Measurements from ENCODE around the gene REPIN1. TPM values are rescaled to one million over a fixed set of nuclear protein-coding genes. Genes with fewer than 3 reads are reported as not detected.

The REPIN1 gene
- total RNA-seq, 1 experiment from 2014 or later, result 174 TPM

DNA sequence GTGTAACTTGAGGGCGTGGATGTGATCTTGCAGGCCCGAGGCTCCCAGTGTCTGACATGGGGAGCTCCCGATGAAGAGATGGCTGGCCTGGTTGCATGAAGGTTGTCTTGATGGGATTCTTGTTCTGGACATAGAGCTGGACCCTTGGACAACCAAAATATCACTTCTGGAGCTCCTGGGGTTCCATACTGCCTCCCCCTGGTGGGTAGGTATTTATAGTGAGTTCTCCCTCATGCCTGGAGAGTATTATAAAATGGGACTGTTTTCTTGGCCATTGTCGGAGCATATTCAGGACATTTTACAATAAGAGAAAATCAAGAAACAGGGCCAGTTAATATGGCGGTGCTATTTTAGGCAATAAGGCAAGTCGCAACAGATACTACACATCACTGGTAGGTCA, 49.2 kb downstream of the REPIN1 start:
- BruUV-seq (replicated peaks), result no TSS peak
- ChIA-PET CTCF (no interaction called here), POLR2A (ENCODE audit: unreplicated experiment) (no interaction called here)
- no peaks in the 10 kb centered on the region for H3K9me2 ChIP-seq (ENCODE audit: insufficient read depth)
- no peak overlapping the region for H3K4me2 ChIP-seq
- H3K36me3 ChIP-seq (ENCODE audit: low read depth), result no peaks in the 10 kb centered on the region
- no peak overlapping the region for H3K27ac ChIP-seq
- peaks cover 4% of the 10 kb centered on the region; the same call in 1 of the 2 replicates for H3F3A ChIP-seq (ENCODE audit: insufficient read depth, low read depth)
- no peak overlapping the region for H2AFZ ChIP-seq
- H3K9me3 ChIP-seq (ENCODE audit: insufficient read depth, low read depth), result no peaks in the 10 kb centered on the region
- no peak overlapping the region for H3K4me3 ChIP-seq
- TF ChIP-seq EZH2 (IDR thresholded peaks at IDR 0.05; ENCODE audit: low read depth), result no peak
- TF ChIP-seq, protein P1, sequence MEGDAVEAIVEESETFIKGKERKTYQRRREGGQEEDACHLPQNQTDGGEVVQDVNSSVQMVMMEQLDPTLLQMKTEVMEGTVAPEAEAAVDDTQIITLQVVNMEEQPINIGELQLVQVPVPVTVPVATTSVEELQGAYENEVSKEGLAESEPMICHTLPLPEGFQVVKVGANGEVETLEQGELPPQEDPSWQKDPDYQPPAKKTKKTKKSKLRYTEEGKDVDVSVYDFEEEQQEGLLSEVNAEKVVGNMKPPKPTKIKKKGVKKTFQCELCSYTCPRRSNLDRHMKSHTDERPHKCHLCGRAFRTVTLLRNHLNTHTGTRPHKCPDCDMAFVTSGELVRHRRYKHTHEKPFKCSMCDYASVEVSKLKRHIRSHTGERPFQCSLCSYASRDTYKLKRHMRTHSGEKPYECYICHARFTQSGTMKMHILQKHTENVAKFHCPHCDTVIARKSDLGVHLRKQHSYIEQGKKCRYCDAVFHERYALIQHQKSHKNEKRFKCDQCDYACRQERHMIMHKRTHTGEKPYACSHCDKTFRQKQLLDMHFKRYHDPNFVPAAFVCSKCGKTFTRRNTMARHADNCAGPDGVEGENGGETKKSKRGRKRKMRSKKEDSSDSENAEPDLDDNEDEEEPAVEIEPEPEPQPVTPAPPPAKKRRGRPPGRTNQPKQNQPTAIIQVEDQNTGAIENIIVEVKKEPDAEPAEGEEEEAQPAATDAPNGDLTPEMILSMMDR (conservative IDR thresholded peaks at IDR 0.05), result no peak; the same call in 1 of the 2 replicates
- no peaks in the 10 kb centered on the region for H4K20me1 ChIP-seq (ENCODE audit: insufficient read depth)
- intact Hi-C loops (cut with micrococcal nuclease; ENCODE audit: unreplicated experiment), result no loop called here
- H3K79me2 ChIP-seq (ENCODE audit: low read depth), result no peaks in the 10 kb centered on the region
- no peaks in the 10 kb centered on the region for H3K27me3 ChIP-seq (ENCODE audit: insufficient read depth, low read depth)
- no peak for DNase-seq
- H3K4me1 ChIP-seq (replicated peaks; ENCODE audit: insufficient read depth), result no peaks in the 10 kb centered on the region; the same call in 1 of the 2 replicates

DNA sequence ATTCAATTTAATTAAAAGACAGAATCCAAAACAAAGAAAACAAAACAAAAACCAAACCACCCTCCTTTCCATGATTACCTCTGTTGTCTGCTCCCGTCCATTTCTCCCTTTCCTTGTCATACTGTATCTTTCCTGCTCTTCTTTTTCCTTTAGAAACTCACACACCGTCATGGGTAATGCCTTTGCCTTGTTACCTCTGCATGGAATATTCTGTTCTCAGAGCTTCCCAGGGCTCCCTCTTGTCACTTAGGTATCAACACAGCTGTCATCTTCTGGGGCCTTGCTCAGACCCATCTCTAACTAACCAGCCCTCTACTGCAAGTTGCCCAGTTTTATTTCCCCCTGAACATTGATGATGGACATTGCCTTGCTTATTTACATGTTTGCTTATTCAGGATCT, 51.6 kb downstream of the REPIN1 start:
- no TSS peak for BruUV-seq (replicated peaks)
- Histone ChIP-seq H3K4me1 (replicated peaks; ENCODE audit: insufficient read depth) (no peaks in the 10 kb centered on the region; the same call in 1 of the 2 replicates), H3K27ac (no peak overlapping the region), H3K4me2 (no peak overlapping the region), H4K20me1 (ENCODE audit: insufficient read depth) (no peaks in the 10 kb centered on the region), H3K27me3 (ENCODE audit: insufficient read depth, low read depth) (peaks cover 11% of the 10 kb centered on the region; the same call in 1 of the 2 replicates), H3F3A (ENCODE audit: insufficient read depth, low read depth) (peaks cover 4% of the 10 kb centered on the region; the same call in 1 of the 2 replicates), H3K9me3 (ENCODE audit: insufficient read depth, low read depth) (no peaks in the 10 kb centered on the region), H3K9me2 (ENCODE audit: insufficient read depth) (no peaks in the 10 kb centered on the region), H2AFZ (no peak overlapping the region), H3K4me3 (no peak overlapping the region), H3K79me2 (ENCODE audit: low read depth) (no peaks in the 10 kb centered on the region), H3K36me3 (ENCODE audit: low read depth) (no peaks in the 10 kb centered on the region)
- TF ChIP-seq EZH2 (IDR thresholded peaks at IDR 0.05; ENCODE audit: low read depth), result no peak
- TF ChIP-seq, protein P1 (conservative IDR thresholded peaks at IDR 0.05), result no peak
- ChIA-PET CTCF (interaction anchor here (0.6 kb wide), 1 partner anchor 65 kb away, joined by 10 read pairs; no protein-coding TSS in a partner anchor), POLR2A (ENCODE audit: unreplicated experiment) (no interaction called here)
- intact Hi-C loops (cut with micrococcal nuclease; ENCODE audit: unreplicated experiment), result no loop called here
- no peak for DNase-seq

DNA sequence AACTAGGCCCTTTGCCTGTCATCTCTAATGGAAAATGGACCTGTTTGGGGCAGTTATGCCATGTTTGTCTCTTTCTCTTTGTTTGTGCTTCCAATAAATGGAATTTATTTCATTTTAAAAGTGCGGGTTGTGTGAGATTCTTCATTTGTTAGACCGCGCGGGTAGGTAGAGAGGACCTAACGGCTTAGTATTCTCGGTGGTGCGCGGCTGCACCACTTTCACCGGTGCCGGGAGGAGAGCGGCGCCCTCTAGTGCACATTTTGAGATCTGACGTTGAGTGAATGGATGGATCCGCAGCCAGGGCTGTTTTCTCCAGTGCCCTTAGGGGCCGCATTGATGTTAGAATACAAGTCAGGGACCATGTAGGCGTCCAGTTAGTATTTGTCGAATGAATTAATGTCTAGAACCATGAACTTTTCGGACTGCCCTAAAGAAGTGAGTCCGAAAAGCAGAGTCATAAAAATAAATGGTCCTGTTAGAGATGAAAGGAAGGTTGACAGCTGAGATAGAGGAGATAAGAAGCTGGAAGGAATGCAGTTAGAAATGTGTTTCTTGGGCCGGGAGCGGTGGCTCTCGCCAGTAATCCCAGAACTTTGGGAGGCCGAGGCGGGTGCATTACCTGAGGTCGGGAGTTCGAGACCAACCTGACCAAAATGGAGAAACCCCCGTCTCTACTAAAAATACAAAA, 52.5 kb downstream of the REPIN1 start:
- Histone ChIP-seq H3K79me2 (ENCODE audit: low read depth) (no peaks in the 10 kb centered on the region), H3K4me2 (peak overlapping the region; percentile 52), H3K36me3 (ENCODE audit: low read depth) (no peaks in the 10 kb centered on the region), H4K20me1 (ENCODE audit: insufficient read depth) (no peaks in the 10 kb centered on the region), H3K4me1 (replicated peaks; ENCODE audit: insufficient read depth) (no peaks in the 10 kb centered on the region; the same call in 1 of the 2 replicates), H3K9me3 (ENCODE audit: insufficient read depth, low read depth) (no peaks in the 10 kb centered on the region), H3K27ac (no peak overlapping the region), H3K9me2 (ENCODE audit: insufficient read depth) (no peaks in the 10 kb centered on the region), H3K4me3 (no peak overlapping the region), H3F3A (ENCODE audit: insufficient read depth, low read depth) (peaks cover 4% of the 10 kb centered on the region; the same call in 1 of the 2 replicates), H2AFZ (no peak overlapping the region), H3K27me3 (ENCODE audit: insufficient read depth, low read depth) (peaks cover 15% of the 10 kb centered on the region; the same call in 1 of the 2 replicates)
- intact Hi-C loops (cut with micrococcal nuclease; ENCODE audit: unreplicated experiment), result loop anchor here (1.0 kb wide), 3 partner anchors 42 to 135 kb away; partner anchors contain the start of gene ZNF775
- ChIA-PET CTCF (no interaction called here), POLR2A (ENCODE audit: unreplicated experiment) (no interaction called here)
- BruUV-seq (replicated peaks), result no TSS peak
- TF ChIP-seq, protein P1 (conservative IDR thresholded peaks at IDR 0.05), result peak; percentile 96
- no peak for TF ChIP-seq EZH2 (IDR thresholded peaks at IDR 0.05; ENCODE audit: low read depth)
- peak; percentile 62 to 83 for DNase-seq

All from PC-9 (cell line).